Prostate gland (tissue), 2 donors: ENCODE data around the gene DAGLA. TPM values are rescaled to one million over a fixed set of nuclear protein-coding genes. Genes with fewer than 3 reads are reported as not detected.
"Not testable (repeated sequence)": the region's sequence is repeated elsewhere in the genome, so short reads cannot be mapped to it uniquely, and the experiment has no call there.

Experiments
- DNase-seq: peaks from one replicate; pipeline ENCODE4 v3.0.0-alpha.2; 2019; ENCODE audit warnings: low spot score
- H3K27ac ChIP-seq, 2 donors: fragments of 200-600 bp; sonication (generic); 2 replicates each; pipeline ENCODE4 v1.5.1; 2017 to 2019
- H3K27me3 ChIP-seq: fragments of 200-600 bp; sonication (generic); replicated peaks from 2 replicates; pipeline ENCODE4 v1.5.1; 2019; ENCODE audit not compliant: insufficient read depth
- H3K36me3 ChIP-seq, 2 donors: fragments of 200-600 bp; sonication (generic); 1 replicate in 1 of 2; 2 replicates in 1 of 2; pipeline versions ENCODE4 v1.5.1 to v1.8.1; 2017 to 2019
- H3K4me1 ChIP-seq: fragments of 200-600 bp; sonication (generic); replicated peaks from 2 replicates; pipeline ENCODE4 v1.5.1; 2019
- H3K4me3 ChIP-seq, 2 donors: fragments of 200-600 bp; sonication (generic); 2 replicates each; pipeline ENCODE4 v1.5.1; 2017 to 2019
- H3K9me3 ChIP-seq: fragments of 200-600 bp; sonication (generic); 2 replicates; pipeline ENCODE4 v1.5.1; 2017
- POLR2A ChIP-seq: fragments of 450-650 bp; IDR thresholded peaks from one replicate; pipeline ENCODE4 v1.6.1; 2016; ENCODE audit warnings: antibody characterized with exemption, mild to moderate bottlenecking
- POLR2AphosphoS5 ChIP-seq: sonication (generic); formaldehyde crosslinking; IDR thresholded peaks from one replicate; pipeline ENCODE4 v1.6.1; 2017; ENCODE audit warnings: antibody characterized with exemption
- WGBS: methylation state at CpG from one replicate; pipeline ENCODE4 v1.1.5; 2018; 5-methylcytosine and 5-hydroxymethylcytosine counted together
- intact Hi-C: fragments of 100-400 bp; cut with DNase I; formaldehyde crosslinking; loops from one replicate; pipeline ENCODE4 v1.14.2; 2022
- total RNA-seq, 2 donors: library from RNA; depleted of rRNA; stranded (reverse); fragments of >200 nt; gene quantifications; one replicate each; pipeline ENCODE4 v1.1.0, GENCODE V29; 2016
- TF ChIP-seq, protein P1 (sequence below), 4 experiments: fragments of 200-600 bp in 2 of 4; fragments of 450-650 bp in 2 of 4; sonication (generic) in 2 of 4; IDR thresholded peaks; 1 replicate in 3 of 4; 2 replicates in 1 of 4; pipeline ENCODE4 v1.5.1; 2016 to 2019; ENCODE audit warnings: antibody characterized with exemption in 4 of 4, mild to moderate bottlenecking in 2 of 4, moderate library complexity in 2 of 4

The DAGLA gene
- total RNA-seq, 2 donors from 2014 or later = 10.8 to 12.2 TPM

DNA sequence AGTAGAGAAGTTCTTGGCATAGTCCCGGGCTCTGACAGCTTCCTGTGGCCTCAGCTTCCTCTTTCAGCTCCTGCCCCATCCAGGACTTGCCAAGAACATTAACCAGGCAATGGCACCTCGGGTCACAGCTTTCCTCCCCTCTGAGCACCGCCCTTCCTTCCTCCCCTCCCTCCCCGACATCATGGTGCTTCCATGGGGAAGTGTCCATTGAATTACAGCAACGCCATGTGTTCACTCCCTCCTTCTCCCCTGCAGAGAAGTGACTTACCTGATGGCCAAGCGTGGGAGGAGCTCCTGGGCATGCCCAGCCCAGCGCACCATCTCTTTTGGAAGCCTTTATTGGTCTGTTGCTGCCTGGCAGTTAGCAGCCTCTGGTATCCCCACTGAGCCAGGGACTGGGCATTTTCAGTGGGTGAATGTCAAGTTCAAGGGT is 25.8 kb upstream of the DAGLA start:
- H3K27me3 ChIP-seq = no peaks in the 10 kb centered on the region
- TF ChIP-seq, protein P1, sequence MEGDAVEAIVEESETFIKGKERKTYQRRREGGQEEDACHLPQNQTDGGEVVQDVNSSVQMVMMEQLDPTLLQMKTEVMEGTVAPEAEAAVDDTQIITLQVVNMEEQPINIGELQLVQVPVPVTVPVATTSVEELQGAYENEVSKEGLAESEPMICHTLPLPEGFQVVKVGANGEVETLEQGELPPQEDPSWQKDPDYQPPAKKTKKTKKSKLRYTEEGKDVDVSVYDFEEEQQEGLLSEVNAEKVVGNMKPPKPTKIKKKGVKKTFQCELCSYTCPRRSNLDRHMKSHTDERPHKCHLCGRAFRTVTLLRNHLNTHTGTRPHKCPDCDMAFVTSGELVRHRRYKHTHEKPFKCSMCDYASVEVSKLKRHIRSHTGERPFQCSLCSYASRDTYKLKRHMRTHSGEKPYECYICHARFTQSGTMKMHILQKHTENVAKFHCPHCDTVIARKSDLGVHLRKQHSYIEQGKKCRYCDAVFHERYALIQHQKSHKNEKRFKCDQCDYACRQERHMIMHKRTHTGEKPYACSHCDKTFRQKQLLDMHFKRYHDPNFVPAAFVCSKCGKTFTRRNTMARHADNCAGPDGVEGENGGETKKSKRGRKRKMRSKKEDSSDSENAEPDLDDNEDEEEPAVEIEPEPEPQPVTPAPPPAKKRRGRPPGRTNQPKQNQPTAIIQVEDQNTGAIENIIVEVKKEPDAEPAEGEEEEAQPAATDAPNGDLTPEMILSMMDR (IDR thresholded peaks at IDR 0.05) = no peak
- TF ChIP-seq POLR2A = no peak
- no peak for TF ChIP-seq POLR2AphosphoS5
- no peak for DNase-seq
- 56% methylated on average over 7 of the region's 7 CpGs for WGBS
- no peaks in the 10 kb centered on the region for H3K9me3 ChIP-seq
- peaks cover 8% of the 10 kb centered on the region for H3K4me1 ChIP-seq
- H3K4me3 ChIP-seq = no peak overlapping the region
- intact Hi-C loops = no loop called here
- no peaks in the 10 kb centered on the region for H3K36me3 ChIP-seq
- peak overlapping the region; percentile 44 to 78 for H3K27ac ChIP-seq

DNA sequence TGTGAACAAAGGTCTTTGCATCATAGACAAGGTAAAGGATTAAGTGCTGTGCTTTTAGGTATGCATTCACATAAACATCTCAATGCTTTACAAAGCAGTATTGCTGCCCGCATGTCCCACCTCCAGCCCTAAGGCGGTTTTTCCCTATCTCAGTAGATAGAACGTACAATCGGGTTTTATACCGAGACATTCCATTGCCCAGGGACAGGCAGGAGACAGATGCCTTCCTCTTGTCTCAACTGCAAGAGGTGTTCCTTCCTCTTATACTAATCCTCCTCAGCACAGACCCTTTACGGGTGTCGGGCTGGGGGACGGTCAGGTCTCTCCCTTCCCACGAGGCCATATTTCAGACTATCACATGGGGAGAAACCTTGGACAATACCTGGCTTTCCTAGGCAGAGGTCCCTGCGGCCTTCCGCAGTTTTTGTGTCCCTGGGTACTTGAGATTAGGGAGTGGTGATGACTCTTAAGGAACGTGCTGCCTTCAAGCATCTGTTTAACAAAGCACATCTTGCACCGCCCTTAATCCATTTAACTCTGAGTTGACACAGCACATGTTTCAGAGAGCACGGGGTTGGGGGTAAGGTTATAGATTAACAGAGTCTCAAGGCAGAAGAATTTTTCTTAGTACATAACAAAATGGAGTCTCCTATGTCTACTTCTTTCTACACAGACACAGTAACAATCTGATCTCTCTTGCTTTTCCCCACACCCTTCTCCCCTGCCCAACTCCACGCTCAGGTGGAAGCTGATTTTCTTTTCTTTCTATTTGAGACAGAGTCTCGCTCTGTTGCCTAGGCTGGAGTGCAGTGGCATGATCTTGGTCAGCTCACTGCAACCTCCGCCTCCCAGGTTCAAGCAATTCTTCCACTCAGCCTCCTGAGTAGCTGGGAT is 24.7 kb upstream of the DAGLA start:
- H3K27me3 ChIP-seq, DNase-seq, H3K4me1 ChIP-seq, intact Hi-C loops, H3K36me3 ChIP-seq, H3K27ac ChIP-seq, H3K4me3 ChIP-seq, H3K9me3 ChIP-seq: not testable (repeated sequence)
- WGBS = 60% methylated on average over 15 of the region's 17 CpGs

DNA sequence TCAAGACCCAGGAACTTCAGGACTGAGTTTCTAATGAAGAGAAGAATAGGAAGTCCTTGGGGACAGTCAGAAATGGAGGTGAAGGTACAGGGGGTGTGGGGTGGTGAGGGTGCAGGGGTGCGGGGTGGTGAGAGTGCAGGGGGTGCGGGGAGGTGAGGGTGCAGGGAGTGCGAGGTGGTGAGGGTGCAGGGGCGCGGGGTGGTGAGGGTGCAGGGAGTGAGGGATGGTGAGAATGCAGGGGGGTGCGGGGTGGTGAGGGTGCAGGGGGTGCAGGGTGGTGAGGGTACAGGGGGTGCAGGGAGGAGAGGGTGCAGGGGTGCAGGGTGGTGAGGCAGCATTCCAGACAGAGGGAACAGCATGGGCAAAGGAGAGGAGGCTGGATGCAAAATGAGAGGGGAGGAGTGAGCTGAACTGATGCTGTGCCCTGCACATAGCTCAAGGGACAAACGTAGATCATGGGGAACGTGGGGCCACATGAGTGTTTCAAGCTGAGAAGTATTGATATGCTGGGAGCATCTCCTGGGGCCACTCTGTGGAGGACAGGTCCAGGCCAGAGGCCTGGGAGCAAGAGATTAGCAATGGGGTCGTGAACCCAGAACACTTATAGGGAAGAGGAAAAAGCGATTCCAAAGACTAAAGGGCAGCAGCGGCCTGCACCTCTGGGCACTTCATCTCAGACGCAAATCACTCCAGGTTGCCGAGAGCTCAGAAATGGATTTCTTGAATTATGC is 23.7 kb upstream of the DAGLA start:
- Histone ChIP-seq H3K4me1 (peaks cover 8% of the 10 kb centered on the region), H3K27me3 (no peaks in the 10 kb centered on the region), H3K36me3 (no peaks in the 10 kb centered on the region), H3K27ac (no peak overlapping the region), H3K9me3 (no peaks in the 10 kb centered on the region), H3K4me3 (no peak overlapping the region)
- 91% methylated on average over 13 of the region's 13 CpGs for WGBS
- intact Hi-C loops = no loop called here
- TF ChIP-seq, protein P1 (IDR thresholded peaks at IDR 0.05) = no peak
- TF ChIP-seq POLR2AphosphoS5 (no peak), POLR2A (no peak)
- no peak for DNase-seq

DNA sequence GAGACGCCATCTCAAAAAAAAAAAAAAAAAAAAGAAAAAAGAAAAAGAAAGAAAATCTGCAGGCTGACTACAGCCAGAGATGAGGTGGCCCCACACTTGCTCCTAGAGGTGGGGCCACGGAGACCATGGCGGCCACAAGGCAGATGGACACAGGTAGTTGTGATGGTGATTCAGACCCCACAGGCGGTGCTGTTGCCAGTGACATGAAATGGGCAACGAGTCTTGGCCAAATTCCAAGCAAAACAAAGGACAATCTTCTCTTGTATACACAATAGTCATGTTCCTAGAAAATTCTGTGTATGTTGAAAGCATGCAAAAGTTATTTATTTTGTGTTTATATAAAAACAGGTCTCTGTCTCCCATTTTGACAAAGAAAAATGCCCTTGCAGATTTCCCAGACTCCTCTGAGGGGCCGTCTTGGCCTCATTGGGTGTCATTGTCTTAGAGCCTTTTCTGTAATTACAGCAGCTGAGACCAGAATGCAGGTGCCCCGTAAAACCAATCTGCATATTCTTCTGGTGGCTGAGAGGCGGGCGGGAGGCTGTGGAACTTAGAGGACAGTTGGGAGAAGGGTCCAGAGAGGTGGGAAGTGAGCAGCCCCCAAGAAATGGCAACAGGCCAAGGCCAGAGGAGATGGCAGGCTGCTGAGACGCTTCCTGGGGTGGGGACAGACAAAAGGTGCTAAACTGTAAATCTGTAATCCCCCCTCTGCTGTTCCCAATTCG is 22.5 kb upstream of the DAGLA start:
- intact Hi-C loops = no loop called here
- WGBS = 44% methylated on average over 11 of the region's 11 CpGs
- no peak for TF ChIP-seq POLR2A
- TF ChIP-seq POLR2AphosphoS5 = peak; percentile 33
- TF ChIP-seq, protein P1 (IDR thresholded peaks at IDR 0.05) = peak in 1 of 4 experiments; percentile 20
- no peak overlapping the region for H3K4me3 ChIP-seq
- H3K4me1 ChIP-seq = peaks cover 3% of the 10 kb centered on the region
- H3K27me3 ChIP-seq = no peaks in the 10 kb centered on the region
- H3K27ac ChIP-seq = peak overlapping the region in 1 of 2 donors; percentile 26
- H3K9me3 ChIP-seq = no peaks in the 10 kb centered on the region
- DNase-seq = peak; percentile 53
- H3K36me3 ChIP-seq = no peaks in the 10 kb centered on the region
